GM21825 (cell line): Measurements from ENCODE around the gene PFDN2.

Experiments
- ATAC-seq: cut with Tn5 transposase; IDR thresholded peaks from one replicate; pipeline ENCODE4 v1.9.1; 2021; ENCODE audit warnings: mild to moderate bottlenecking, moderate library complexity; ENCODE audit not compliant: unreplicated experiment

Gene PFDN2

DNA sequence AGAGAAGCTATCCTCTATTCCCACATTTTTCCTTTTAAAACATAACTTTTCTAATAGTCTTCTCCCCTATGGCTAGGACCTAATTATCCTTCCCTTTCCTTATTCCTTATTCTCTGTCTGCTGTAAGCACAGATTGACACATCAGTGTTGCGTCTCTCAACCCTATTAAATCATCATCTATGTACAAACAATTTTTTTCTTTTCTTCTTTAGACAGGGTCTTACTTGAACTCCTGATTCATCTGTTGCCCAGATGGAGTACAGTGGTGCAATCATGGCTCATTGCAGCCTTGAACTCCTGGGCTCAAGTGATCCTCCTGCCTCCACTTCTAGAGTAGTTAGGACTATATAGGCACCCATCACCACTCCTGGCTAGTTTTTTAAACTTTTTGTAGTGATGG, 11.4 kb downstream of the PFDN2 start:
- no peak for ATAC-seq

DNA sequence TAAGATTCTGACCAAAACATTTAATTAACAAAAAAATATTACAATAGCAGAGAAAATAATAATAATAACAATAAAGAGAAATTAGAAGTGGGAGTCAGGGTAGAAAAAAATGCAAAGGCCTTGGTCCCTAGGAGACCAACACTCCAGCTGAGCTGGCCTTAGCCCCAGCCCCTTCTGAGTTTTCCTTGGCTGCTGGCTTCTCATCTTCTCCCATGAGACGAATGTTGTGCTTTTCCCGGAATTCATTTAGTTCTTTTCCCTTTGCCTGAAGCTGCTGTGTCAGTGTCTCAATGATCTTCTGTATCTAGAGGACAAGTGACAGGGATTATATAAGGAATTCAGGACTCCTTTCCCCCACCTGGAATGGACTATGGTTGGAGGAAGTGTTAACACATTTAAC, 17.3 kb downstream of the PFDN2 start:
- no peak for ATAC-seq

GRCh38 chr1:161099090-161099802, 18.6 kb downstream of the PFDN2 start:
- no peak for ATAC-seq

GRCh38 chr1:161098210-161099068, 19.4 kb downstream of the PFDN2 start, which contains the start of gene KLHDC9:
Gene KLHDC9, plus strand, starts transcription at chr1:161098361. Its CDS starts 175 bp downstream, at chr1:161098536.
- ATAC-seq = peak; percentile 48

GRCh38 chr1:161096530-161096929, 21.3 kb downstream of the PFDN2 start:
- ATAC-seq = no peak

GRCh38 chr1:161096015-161096414, 21.8 kb downstream of the PFDN2 start:
- no peak for ATAC-seq

DNA sequence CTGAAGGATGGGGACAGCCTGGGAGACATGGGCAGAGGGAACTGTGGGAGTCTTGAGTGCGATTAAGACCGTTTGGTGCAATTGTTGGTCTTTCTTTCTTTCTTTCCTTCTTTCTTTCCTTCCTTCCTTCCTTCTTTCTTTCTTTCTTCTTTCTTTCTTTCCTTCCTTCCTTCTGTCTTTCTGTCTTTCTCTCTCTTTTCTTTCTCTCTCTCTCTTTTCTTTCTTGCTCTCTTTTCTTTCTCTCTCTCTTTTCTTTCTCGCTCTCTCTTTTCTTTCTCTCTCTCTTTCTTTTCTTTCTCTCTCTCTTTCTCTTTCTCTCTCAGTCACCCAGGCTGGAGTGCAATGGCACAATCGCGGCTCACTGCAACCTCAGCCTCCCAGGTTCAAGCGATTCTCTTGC, 22.6 kb downstream of the PFDN2 start:
- no peak for ATAC-seq

DNA sequence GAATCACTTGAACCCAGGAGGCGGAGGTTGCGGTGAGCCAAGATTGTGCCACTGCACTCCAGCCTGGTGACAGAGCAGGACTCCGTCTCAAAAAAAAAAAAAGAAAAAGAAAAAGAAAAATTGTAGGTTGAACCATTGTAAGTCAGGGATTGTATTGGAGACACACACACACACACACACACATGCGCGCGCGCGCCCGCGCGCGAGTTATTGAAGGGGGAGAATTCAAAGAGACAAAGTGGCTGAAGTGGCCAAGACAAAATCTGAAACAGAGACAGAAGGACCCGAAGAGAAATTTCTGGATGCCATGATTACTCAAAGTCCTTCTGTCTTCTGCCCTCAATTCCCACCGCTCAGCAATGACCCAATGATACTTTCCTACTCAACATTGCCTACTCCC, 23.4 kb downstream of the PFDN2 start:
- ATAC-seq = no peak

GRCh38 chr1:161092621-161093028, 25.2 kb downstream of the PFDN2 start:
- ATAC-seq = peak; percentile 41

- ATAC-seq = no peak
Measured at GRCh38 chr1:161091796-161092507, 25.9 kb downstream of the PFDN2 start.

- no peak for ATAC-seq
Measured at GRCh38 chr1:161091093-161091492, 26.7 kb downstream of the PFDN2 start.

- no peak for ATAC-seq
Measured at GRCh38 chr1:161090617-161091016, 27.2 kb downstream of the PFDN2 start.

DNA sequence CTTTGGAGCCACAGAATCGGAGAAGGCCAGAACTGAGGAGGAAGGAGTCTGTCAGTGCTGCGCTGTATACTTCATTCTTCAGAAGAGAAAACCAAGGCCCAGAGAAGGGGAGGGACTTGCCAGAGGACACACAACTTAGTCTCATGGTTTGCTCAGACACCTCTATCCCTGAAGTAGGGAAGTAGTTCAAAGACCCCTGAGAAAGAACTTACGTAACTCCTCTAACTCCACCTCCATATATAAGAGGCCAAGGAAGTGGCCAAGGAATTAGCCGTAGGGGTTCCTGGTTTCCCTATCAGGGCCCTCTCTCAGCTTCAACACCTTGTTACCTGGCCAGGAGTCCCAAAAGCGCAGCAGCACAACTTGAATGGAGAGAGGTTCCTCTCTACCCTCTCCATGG, 27.9 kb downstream of the PFDN2 start:
- ATAC-seq = no peak

GRCh38 chr1:161089251-161089924, 28.4 kb downstream of the PFDN2 start, which contains the start of gene NECTIN4:
Gene NECTIN4, minus strand, starts transcription at chr1:161089558. Its CDS starts 262 bp downstream, at chr1:161089296.
- ATAC-seq = no peak

DNA sequence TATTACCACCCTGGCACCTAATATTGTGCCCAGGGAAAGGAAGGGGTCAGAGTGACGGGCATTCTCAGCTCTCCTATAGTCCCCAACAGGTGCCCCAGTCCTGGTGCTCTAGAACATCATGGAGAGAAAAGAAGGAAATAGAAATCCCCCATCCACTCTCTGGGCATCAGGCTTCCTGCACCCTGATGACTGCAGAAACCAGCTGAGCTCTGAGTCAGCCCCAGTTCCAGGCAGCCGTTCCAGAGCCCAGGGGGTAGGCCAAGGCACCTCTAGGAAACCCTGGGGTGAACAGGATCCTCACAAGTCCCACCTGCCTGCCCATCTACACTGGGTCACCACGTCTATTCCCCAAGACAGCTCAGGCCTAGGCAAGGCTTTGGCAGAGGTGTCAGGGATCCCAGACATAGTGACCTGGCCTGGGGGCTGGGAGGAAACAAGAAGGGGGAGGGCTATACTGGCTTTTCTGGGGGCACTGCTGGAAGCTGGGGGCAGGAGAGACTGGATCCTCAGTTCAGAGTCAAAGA, 29.2 kb downstream of the PFDN2 start:
- no peak for ATAC-seq

- no peak for ATAC-seq
Measured at GRCh38 chr1:161086457-161086856, 31.4 kb downstream of the PFDN2 start.

DNA sequence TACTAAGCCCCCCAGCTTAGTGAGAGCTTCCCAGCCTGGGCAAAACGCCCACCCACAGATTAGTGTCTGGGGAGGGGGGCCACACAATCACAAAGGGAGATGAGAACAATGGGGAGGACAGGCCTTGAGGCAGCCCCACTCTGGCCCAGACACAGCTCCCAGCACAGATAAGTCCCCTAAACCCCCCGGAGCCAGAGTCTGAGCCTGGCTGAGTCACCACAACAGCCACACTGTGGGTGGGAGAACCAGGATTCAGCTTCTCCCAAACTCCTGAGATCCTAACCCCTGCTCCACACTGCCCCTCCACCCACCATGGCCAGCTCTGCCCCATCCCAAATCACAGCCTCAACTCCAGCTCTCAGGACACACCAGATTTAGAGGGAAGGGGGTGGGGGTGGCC, 32.7 kb downstream of the PFDN2 start:
- no peak for ATAC-seq

DNA sequence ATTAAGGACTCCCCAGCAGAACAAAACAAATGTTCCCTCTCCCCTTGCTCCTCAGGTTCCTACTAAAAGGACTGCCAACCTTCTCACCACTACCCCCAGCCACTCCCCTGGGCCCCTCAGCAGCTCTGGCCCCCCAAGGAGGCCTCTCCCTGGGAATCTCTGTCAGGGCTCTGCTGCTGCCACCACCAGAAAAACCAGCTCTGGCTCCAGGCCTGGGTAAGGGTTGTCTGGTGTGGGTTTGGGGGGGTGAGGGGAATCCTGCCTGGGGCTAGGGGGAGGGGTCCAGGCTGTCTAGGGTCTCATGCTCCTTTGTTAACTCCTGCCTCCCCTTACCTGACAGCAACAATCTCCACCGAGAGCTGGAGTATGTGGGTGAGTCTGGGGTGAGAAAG, 33.2 kb downstream of the PFDN2 start:
- no peak for ATAC-seq

- no peak for ATAC-seq
Measured at GRCh38 chr1:161083748-161084596, 33.9 kb downstream of the PFDN2 start.
